ENCODE measurements around the gene PHACTR1.

DNA sequence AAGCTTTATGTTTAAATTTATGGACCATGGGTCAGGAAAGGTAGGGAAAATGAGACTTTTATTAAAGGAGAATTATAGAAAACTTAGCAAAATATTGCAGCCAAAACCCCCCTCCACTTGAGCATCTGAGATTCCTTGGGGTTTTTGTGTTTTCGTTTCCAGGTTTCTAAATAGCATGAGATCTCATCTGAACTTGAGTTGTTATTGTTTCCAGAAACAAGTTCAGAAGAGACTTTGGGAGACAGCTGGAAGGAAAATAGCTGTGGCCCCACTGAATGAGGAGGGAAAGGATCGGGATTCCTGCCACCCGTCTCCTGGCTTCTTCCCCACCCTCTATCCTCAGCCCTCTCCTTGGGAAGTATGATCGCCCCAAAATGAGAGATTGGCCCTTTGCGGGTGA is 536.2 kb downstream of the PHACTR1 start:
- TF ChIP-seq, protein P1, sequence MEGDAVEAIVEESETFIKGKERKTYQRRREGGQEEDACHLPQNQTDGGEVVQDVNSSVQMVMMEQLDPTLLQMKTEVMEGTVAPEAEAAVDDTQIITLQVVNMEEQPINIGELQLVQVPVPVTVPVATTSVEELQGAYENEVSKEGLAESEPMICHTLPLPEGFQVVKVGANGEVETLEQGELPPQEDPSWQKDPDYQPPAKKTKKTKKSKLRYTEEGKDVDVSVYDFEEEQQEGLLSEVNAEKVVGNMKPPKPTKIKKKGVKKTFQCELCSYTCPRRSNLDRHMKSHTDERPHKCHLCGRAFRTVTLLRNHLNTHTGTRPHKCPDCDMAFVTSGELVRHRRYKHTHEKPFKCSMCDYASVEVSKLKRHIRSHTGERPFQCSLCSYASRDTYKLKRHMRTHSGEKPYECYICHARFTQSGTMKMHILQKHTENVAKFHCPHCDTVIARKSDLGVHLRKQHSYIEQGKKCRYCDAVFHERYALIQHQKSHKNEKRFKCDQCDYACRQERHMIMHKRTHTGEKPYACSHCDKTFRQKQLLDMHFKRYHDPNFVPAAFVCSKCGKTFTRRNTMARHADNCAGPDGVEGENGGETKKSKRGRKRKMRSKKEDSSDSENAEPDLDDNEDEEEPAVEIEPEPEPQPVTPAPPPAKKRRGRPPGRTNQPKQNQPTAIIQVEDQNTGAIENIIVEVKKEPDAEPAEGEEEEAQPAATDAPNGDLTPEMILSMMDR (conservative IDR thresholded peaks at IDR 0.05; ENCODE audit: low read depth, low read length): no peak
- TF ChIP-seq EZH2 (IDR thresholded peaks at IDR 0.05; ENCODE audit: low read length, unreplicated experiment) (no peak), EZH2phosphoT487 (IDR thresholded peaks at IDR 0.05; ENCODE audit: borderline replicate concordance, low read length) (no peak)

Measured in PC-3 (cell line).